Panc1 (cell line): ENCODE data around the gene BANF1. TPM values are rescaled to one million over a fixed set of nuclear protein-coding genes. Genes with fewer than 3 reads are reported as not detected.

Experiments
- ATAC-seq: fragments of 200-7000 bp; cut with Tn5 transposase; 2 replicates; pipeline ENCODE4 v1.9.1; 2020; ENCODE audit warnings: mild to moderate bottlenecking, moderate library complexity
- BruUV-seq: library from RNA; stranded (reverse); fragments of 400-500 nt; replicated peaks from 2 replicates; lab custom pipeline; 2021; lab: Mats Ljungman, UMichigan
- CTCF ChIA-PET: fragments of 300-600 bp; sonication (Branson Sonifier 250); formaldehyde crosslinking; loops from one replicate; lab custom pipeline; 2022; ENCODE audit warnings: antibody characterized with exemption; lab: Charles Lee
- POLR2A ChIA-PET: fragments of 300-600 bp; sonication (Branson Sonifier 250); formaldehyde crosslinking; loops from one replicate; lab custom pipeline; 2022; ENCODE audit warnings: antibody characterized with exemption; lab: Charles Lee
- DNase-seq: peaks from one replicate; pipeline ENCODE4 v3.0.0-alpha.2; 2010; ENCODE audit warnings: low read depth, low spot score
- H3K27ac ChIP-seq: 2 replicates; pipeline ENCODE4 v1.5.1; 2011; ENCODE audit warnings: mild to moderate bottlenecking, low read length, inconsistent platforms
- H3K27me3 ChIP-seq: fragments of 200-500 bp; sonication (Bioruptor generic); 2 replicates; pipeline ENCODE4 v1.6.0; 2014; ENCODE audit warnings: low read length, inconsistent platforms; ENCODE audit not compliant: control insufficient read depth, insufficient read depth
- H3K36me3 ChIP-seq: fragments of 200-500 bp; sonication (Bioruptor generic); 2 replicates; pipeline ENCODE4 v1.5.1; 2014; ENCODE audit warnings: inconsistent platforms, mild to moderate bottlenecking, low read length, moderate library complexity; ENCODE audit not compliant: control insufficient read depth, insufficient read depth
- H3K4me1 ChIP-seq: 2 replicates; pipeline ENCODE4 v1.5.1; 2011; ENCODE audit warnings: inconsistent platforms, mild to moderate bottlenecking, low read length, moderate library complexity; ENCODE audit not compliant: control insufficient read depth, insufficient read depth
- H3K4me3 ChIP-seq, 2 experiments: 2 replicates each; pipeline ENCODE4 v1.5.1; 2011 to 2012; ENCODE audit warnings: low read depth in 2 of 2, low read length in 2 of 2, mild to moderate bottlenecking in 2 of 2, inconsistent platforms in 1 of 2, moderate library complexity in 1 of 2
- H3K9me3 ChIP-seq: fragments of 200-500 bp; sonication (Bioruptor generic); 2 replicates; pipeline ENCODE4 v1.5.1; 2014; ENCODE audit warnings: low read depth, mild to moderate bottlenecking, inconsistent platforms, low read length, moderate library complexity; ENCODE audit not compliant: control insufficient read depth, insufficient read depth
- CTCF ChIP-seq: fragments of 450-650 bp; IDR thresholded peaks from 2 replicates; pipeline ENCODE4 v1.5.1; 2017; ENCODE audit warnings: mild to moderate bottlenecking
- POLR2AphosphoS5 ChIP-seq: IDR thresholded peaks from 2 replicates; pipeline ENCODE4 v1.6.1; 2012; ENCODE audit warnings: mild to moderate bottlenecking, low read depth, low read length, moderate library complexity
- REST ChIP-seq, 2 experiments: IDR thresholded peaks; 2 replicates each; pipeline ENCODE4 v1.6.1; 2011 to 2012; ENCODE audit warnings: low read depth in 2 of 2, control low read depth in 1 of 2, low read length in 1 of 2, mild to moderate bottlenecking in 1 of 2, moderate library complexity in 1 of 2; ENCODE audit not compliant: insufficient read depth in 1 of 2
- SIN3A ChIP-seq: IDR thresholded peaks from 2 replicates; pipeline ENCODE4 v1.6.1; 2012; ENCODE audit warnings: low read depth, mild to moderate bottlenecking, low read length, moderate library complexity, borderline replicate concordance; ENCODE audit not compliant: insufficient read depth
- TCF7L2 ChIP-seq: IDR thresholded peaks from 2 replicates; pipeline ENCODE4 v1.6.1; 2011; ENCODE audit warnings: mild to moderate bottlenecking, low read depth, low read length, inconsistent platforms
- in situ Hi-C: cut with HindIII; loops from 2 replicates; pipeline ENCODE4 v1.10.0; 2016; ENCODE audit warnings: low sequenced_read_pairs, low pct_unique_long_range_greater_than_20kb
- intact Hi-C: fragments of 100-400 bp; cut with micrococcal nuclease; formaldehyde crosslinking; loops from one replicate; pipeline ENCODE4 v1.10.0; 2022; ENCODE audit not compliant: unreplicated experiment
- total RNA-seq: library from RNA; stranded (reverse); gene quantifications from one replicate; pipeline ENCODE4 v1.2.1, GENCODE V29; 2021; ENCODE audit not compliant: unreplicated experiment

Gene BANF1
- total RNA-seq, 1 experiment from 2014 or later, result 494 TPM

- Histone ChIP-seq H3K36me3 (peaks cover 5% of the 10 kb centered on the region), H3K9me3 (no peaks in the 10 kb centered on the region), H3K4me1 (peaks cover 5% of the 10 kb centered on the region; the same call in 1 of the 2 replicates), H3K4me3 (no peak overlapping the region), H3K27ac (no peak overlapping the region), H3K27me3 (no peaks in the 10 kb centered on the region)
- in situ Hi-C loops (no loop called here), intact Hi-C loops (no loop called here)
- ATAC-seq (no peak), DNase-seq (no peak)
- POLR2A ChIA-PET, result interaction anchor here (0.5 to 0.7 kb wide), 3 partner anchors 78 to 220 kb away, joined by 6 to 12 read pairs (median 9); no protein-coding TSS in a partner anchor
- no TSS peak for BruUV-seq
- CTCF ChIA-PET, result interaction anchor here (0.6 to 0.8 kb wide), 2 partner anchors 23 to 29 kb away, joined by 3 read pairs; no protein-coding TSS in a partner anchor
- TF ChIP-seq CTCF (no peak), REST (IDR thresholded peaks at IDR 0.05; ENCODE audit: insufficient read depth in 1 of 2, low read depth in 2 of 2, low read length in 1 of 2) (no peak), POLR2AphosphoS5 (no peak), SIN3A (no peak), TCF7L2 (no peak)
These were observed 30.2 kb upstream of the BANF1 start for GRCh38 chr11:65972116-65972515.

- H3K27ac ChIP-seq, result no peak overlapping the region
- in situ Hi-C loops, result no loop called here
- DNase-seq (no peak), ATAC-seq (no peak)
- H3K4me1 ChIP-seq, result peaks cover 5% of the 10 kb centered on the region; the same call in 1 of the 2 replicates
- no peaks in the 10 kb centered on the region for H3K27me3 ChIP-seq
- H3K9me3 ChIP-seq, result no peaks in the 10 kb centered on the region
- H3K36me3 ChIP-seq, result peaks cover 8% of the 10 kb centered on the region
- BruUV-seq, result TSS peak; percentile 53
- CTCF ChIA-PET, result interaction anchor here (0.6 kb wide), 1 partner anchor 71 kb away, joined by 3 read pairs; no protein-coding TSS in a partner anchor
- TF ChIP-seq POLR2AphosphoS5 (no peak), TCF7L2 (no peak)
- no peak overlapping the region for H3K4me3 ChIP-seq
- intact Hi-C loops, result no loop called here
- POLR2A ChIA-PET, result interaction anchor here (0.6 kb wide), 1 partner anchor 73 kb away, joined by 3 read pairs; no protein-coding TSS in a partner anchor
These were observed 28.7 kb upstream of the BANF1 start for GRCh38 chr11:65973439-65974110.

- ChIA-PET POLR2A (interaction anchor here (0.7 kb wide), 1 partner anchor 9 kb away, joined by 3 read pairs; no protein-coding TSS in a partner anchor), CTCF (no interaction called here)
- BruUV-seq, result no TSS peak
- Histone ChIP-seq H3K36me3 (peaks cover 5% of the 10 kb centered on the region), H3K4me1 (no peaks in the 10 kb centered on the region), H3K27me3 (no peaks in the 10 kb centered on the region), H3K4me3 (no peak overlapping the region), H3K27ac (no peak overlapping the region), H3K9me3 (no peaks in the 10 kb centered on the region)
- intact Hi-C loops (no loop called here), in situ Hi-C loops (no loop called here)
- no peak for TF ChIP-seq TCF7L2
- TF ChIP-seq REST (IDR thresholded peaks at IDR 0.05; ENCODE audit: insufficient read depth in 1 of 2, low read depth in 2 of 2, low read length in 1 of 2), result no peak
- no peak for TF ChIP-seq POLR2AphosphoS5
- TF ChIP-seq CTCF, result no peak
- no peak for TF ChIP-seq SIN3A
- ATAC-seq (no peak), DNase-seq (no peak)
These were observed 26.5 kb upstream of the BANF1 start for GRCh38 chr11:65975771-65976170.
